GM12874 (cell line): Measurements from ENCODE around the gene LYL1.

Source experiments
- CTCF ChIP-seq: IDR thresholded peaks from 2 replicates; pipeline ENCODE4 v1.5.1; 2011; ENCODE audit warnings: low read depth, mild to moderate bottlenecking, control low read depth, low read length, moderate library complexity; ENCODE audit not compliant: insufficient read depth

LYL1 gene

DNA sequence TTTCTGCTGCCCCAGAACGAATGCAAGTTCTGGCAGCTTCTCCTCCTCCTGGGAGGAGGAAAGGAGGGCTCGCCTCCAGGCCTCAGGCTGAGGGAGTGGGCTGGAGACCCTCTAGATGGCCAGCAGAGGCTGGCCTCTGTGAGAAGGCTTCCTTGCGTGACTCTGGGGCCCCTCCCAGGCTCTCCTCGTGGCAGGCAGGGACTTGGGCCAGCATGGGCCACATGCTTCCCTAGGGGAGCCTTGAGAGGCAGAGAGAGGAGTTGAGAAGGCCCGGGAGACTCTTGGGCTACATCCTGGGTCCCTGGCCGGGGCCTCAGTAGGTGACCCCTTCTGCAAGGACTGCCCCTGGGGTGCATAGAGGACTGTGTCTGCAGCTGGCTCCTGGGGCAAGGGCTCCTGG, 25.9 kb downstream of the LYL1 start:
- TF ChIP-seq CTCF = no peak

GRCh38 chr19:13076320-13076719, 26.3 kb downstream of the LYL1 start:
- TF ChIP-seq CTCF = no peak

DNA sequence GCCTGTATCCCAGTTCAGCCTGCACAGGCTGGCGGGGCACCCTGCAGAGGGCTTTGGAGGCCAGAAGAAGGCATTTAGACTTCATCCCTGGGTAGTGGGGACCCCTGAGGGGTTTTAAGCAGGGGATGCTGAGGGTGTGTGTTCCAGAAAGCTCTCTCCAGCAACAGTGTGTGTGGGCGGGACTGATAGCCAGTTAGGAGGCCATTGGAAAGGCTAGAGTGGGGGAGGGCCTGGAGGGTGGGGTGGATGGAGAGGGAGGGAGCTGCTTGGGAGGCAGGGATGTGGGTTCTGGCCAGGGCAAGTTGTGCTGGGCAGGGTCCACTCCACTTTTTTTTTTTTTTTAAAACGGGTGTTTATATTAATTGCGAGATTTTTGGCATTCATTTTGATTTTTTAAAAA, 28.3 kb downstream of the LYL1 start:
- no peak for TF ChIP-seq CTCF

GRCh38 chr19:13073263-13073662, 29.4 kb downstream of the LYL1 start:
- no peak for TF ChIP-seq CTCF

DNA sequence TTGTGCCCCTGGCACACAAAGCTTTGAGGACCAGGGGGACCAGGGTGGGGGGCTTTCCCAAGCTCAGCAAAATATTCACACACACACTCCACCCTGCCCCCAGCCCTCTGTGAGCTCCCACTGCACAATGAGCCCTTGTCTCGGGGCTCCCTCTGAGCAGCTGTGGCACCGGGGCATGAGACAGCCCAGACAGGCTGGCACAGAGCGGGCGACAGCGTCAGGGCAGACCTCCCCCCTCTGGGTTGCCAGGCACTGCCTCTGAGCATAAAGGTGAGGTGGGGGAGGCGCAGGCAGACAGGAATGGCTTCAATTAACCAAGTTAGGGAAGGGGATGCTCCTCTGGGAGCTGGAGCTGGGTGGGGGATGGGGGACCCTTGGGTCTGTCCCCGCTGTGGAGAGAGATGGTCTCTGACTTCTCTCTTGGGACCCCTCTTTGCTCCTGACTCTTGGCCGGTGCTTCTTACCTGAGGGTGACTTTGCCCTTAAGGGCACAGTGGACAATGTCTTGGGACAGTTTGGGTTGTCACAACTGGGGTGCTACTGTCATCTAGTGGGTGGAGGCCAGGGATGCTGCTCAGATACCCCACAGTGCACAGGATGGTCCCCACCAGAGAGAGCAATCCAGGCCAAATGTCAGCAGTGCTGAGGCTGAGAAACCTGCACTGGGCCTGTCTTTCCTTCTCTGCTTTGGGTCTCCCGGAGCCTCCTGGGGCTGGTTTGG, 30.3 kb downstream of the LYL1 start:
- no peak for TF ChIP-seq CTCF

DNA sequence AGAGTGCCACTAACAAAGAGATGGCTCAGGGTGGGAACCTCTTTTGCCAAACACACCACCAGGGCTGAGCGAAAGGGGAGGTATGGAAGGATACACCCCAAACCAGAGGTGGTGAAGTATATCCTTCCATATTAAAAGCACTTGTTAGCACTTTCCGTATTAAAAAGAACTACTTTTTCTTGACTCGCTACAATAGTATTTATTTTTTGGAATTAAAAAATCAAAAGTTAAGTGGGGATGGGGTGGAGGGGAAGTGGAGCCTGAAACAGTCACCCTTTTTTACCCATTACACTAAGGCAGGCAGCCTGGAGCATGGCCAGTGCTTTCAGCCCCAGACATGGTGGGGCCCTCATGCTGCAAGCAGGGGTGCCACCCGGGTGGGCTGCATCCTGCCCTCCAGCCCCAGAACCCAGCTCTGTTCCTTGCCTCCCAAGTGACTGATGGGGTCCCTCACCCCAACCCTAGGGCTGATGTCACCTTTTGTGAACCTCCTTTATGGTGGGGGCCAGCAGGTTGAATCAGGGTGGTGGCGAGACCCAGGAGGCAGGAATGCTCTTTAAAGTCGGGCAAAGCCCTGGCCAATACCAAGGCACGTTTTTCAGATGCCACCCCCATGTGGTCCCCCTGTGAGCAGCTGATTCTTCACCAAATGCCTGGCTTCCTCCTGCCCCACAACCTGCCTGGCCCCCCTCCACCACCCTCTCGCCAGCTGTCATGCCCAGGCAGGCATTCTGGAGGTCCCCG, 31.0 kb downstream of the LYL1 start:
- TF ChIP-seq CTCF = no peak

- no peak for TF ChIP-seq CTCF
Observed at GRCh38 chr19:13070425-13071140, 32.1 kb downstream of the LYL1 start.
